NCI-H2171 treated with DMSO at 0.1 percent for 48 hours (cell line): ENCODE results near the gene LRP8.
"Not testable (repeated sequence)": the region's sequence is repeated elsewhere in the genome, so short reads cannot be mapped to it uniquely, and the experiment has no call there.

Experiments used
- DNase-seq: peaks from one replicate; lab custom pipeline; 2025; lab: John Stamatoyannopoulos, UW

Gene LRP8

DNA sequence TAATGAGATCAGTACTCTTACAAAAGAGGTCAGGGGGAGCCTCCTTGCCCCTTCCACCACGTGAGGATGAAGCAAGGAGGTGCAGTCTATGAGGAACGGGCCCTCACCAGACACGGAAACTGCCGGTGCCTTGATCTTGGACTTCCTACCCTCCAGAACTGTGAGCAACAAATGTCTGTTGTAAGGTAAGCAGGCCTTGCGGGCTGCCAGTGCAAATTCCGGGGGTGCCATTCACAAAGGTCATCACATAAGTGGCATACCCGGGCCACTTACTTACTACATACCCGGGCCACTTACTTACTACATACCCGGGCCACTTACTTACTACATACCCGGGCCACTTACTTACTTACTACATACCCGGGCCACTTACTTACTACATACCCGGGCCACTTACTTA, 44.7 kb downstream of the LRP8 start:
- not testable (repeated sequence) for DNase-seq

DNA sequence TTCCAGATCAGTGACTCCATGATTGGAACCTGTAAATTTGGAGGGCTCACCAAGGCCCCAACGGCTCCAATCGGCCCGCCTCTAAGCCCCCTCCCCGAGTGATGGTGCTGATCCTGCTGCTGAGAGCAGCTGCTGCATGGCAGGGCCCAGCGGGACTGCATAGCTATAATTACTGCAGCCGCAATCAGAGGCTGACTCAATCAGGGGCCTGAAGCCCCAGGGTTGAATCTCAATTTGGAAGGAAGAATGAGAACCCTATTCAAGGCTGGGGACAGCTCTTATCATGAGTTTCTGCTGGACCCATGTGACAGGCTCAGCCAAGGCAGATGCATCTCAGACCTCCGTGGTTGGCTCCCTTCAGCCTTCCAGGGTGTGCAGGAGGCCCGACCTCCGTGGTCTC, 46.7 kb downstream of the LRP8 start:
- no peak for DNase-seq

GRCh38 chr1:53280496-53280895, 47.4 kb downstream of the LRP8 start:
- no peak for DNase-seq

DNA sequence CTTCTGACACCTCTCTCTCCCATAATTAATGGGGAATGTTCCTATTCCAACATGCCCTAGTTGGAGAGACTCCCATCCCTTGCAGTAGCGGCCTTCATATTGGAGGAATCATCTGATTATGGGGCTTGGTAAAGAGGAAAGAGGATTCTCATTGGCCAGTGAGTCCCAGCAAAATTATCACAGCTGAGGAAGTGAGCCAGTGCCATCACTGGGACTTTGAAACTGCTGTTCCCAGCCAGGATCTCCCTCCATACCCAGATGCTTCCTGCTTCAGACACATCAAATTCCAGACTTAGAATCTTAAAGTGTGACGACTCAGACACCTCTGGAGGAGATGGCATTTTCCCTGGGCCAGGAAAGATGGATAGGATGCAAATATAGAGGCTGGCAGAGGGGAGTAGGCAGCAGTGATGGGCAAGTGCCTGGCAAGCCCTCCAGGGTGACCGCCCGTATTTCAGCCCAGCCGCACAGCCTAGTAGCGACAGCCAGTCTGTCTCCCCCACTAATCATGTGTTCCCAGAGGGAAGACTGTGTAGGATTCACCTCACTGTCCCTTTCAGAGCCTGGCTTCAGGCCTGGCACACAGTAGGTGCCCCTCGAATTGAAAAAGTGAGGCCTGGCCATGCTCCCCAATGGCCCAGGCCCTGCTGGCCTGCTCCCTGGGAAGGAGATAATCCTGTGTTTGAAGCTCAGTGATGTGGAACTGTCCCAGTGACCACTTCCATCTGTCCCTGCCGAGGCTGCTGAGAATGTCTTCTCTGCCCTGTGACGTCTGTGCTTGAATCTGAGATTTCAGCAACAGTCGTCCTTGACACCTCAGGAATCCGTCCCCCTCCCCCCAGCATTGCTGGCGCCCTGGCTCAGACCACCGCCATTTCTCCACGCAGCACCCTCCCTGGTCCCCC, 48.3 kb downstream of the LRP8 start:
- no peak for DNase-seq

GRCh38 chr1:53278298-53278725, 49.6 kb downstream of the LRP8 start:
- peak; percentile 62 for DNase-seq

DNA sequence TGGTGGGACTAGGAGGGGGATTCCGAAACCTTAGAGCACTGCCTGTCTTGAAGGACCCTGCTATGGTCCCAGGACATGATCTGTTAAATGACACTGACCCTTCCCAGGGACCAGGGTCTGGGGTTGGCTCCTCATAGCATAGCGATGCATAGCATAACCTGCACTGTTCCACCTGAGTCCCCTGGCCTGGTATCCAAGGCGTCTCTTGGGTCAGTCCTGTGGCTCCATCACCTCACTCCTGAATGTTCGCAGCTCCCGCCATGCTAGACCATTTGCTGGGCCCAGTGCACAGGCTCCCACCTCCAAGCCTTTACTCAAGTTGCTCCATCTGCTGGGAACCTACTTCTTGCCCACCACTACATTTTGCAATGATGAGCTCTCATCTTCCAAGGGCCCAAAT, 50.5 kb downstream of the LRP8 start:
- DNase-seq: no peak

- DNase-seq: no peak
Measured at GRCh38 chr1:53276902-53277281, 51.0 kb downstream of the LRP8 start.

DNA sequence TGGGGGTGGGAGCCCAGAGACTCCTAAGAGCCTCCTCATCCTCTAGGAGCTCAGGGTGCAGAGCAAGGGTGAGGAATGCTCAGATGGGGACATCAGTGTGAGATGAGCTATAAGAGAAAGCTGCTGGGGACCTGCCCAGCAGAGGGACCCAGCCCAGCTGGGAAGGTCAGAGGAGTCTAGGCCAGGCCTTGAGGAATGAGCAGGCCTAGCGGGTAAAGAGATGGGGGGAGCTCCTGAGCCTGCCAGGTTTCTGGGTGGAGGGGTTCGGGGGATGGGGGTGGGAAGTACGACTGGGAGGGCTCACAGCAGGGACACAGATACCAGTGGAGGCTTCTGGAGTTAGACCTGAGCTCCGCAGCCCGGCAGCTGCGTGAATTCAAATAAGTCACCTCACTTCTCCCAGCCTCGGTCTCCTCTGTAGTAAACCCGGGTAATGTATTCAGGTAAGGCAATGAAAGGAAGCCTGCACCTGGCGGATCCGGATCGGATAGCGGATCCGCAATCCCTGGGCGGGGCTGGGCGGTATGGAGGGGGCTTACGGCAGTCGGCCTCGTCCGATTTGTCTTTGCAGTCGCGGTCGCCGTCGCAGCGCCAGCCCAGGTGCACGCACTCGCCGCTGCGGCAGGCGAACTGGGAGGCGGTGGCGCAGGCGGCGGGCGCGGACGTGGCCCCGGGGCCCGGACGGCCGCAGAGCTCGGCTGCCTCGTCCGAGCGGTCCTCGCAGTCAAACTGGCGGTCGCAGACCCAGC, 51.5 kb downstream of the LRP8 start:
- no peak for DNase-seq

- no peak for DNase-seq
Measured at GRCh38 chr1:53275566-53275965, 52.3 kb downstream of the LRP8 start.

DNA sequence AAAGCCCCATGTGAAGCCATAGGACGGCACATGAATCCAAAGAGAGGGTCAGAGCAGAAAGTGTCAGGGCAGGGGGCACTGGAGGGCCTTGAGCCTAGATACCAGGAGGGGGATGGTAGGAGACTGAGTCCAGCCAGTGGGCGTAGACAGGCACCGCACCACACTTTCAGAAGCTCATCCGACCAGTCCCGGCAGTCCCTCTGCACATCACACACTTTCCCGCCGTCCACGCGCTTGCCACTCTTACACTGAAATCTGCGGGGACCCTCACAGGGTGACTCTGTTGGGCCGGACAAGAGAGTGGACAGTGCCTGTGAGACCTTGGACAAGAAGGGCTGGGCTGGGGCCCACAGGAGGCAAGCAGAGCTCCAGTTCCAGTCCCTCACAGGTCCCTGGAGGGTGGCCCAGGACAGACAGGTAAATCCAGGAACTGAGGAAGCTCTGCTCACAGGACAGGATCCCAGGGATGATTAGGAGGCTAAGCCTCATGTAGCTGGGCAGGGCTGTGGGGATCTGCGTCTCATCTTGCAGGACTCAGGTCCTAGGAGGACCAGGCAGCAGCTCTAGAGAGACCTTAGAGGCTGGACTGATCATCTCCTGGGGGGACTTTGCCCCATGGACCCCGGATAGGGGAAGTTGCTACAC, 53.2 kb downstream of the LRP8 start:
- no peak for DNase-seq

DNA sequence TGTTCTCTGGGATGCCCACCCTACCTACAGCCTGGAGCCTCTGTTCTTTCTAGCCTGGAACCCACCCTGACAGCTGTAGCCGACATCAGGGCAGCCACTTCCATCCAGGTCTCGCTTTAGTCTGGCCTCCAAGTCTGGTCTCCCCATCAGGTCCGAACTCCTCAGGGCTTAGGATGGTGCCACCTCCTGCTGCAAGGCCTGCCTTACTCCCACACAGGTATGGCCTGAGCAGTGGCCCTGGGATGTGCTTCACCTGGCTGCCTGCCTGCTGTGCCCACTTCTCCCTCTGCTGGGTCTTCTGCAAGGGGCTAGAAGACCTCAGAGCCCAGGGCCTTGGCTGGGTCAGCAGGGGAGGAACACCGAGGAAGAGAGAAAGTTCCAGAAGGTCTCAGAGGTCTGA, 53.8 kb downstream of the LRP8 start:
- DNase-seq: no peak

DNA sequence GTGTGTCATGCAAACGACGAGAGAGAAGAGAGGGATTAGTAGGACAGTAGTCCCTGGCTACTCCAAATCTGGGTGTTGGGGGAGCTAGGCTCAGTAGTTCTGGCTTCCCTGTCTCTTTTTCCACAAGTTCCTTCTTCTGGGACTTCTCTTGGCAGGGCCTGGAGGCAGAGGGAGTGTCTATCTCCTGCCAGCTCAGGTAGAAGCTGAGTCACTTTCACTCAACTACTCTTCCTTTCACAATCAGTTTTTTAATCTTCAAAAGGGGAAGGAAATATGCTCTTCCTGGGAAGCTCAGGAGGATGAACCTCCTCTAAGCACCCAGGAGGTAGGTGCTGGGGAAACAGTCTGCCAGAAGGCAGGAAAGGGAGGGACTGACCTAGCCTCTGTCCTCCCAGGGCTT, 54.3 kb downstream of the LRP8 start:
- no peak for DNase-seq

GRCh38 chr1:53272349-53272748, 55.5 kb downstream of the LRP8 start:
- DNase-seq: no peak

- DNase-seq: no peak
Measured at GRCh38 chr1:53271446-53272090, 56.3 kb downstream of the LRP8 start.

DNA sequence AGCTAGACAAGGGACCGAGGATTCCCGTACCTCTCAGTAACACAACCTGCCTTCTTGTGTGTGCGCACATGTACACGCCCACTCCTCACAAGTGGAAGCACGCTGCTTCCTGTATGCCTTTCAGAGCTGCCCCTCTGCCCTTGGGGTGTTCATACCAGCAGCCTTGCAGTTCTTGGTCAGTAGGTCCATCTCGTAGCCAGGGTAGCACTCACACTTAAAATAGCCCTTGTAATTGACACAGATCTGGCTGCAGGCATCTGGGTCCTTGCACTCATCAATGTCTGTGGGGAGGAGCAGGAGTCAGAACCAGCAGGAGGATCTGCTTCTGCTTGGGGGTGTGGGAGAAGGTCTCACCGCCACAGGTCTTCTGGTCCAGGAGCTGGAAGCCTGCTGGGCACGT, 57.0 kb downstream of the LRP8 start:
- DNase-seq: no peak

DNA sequence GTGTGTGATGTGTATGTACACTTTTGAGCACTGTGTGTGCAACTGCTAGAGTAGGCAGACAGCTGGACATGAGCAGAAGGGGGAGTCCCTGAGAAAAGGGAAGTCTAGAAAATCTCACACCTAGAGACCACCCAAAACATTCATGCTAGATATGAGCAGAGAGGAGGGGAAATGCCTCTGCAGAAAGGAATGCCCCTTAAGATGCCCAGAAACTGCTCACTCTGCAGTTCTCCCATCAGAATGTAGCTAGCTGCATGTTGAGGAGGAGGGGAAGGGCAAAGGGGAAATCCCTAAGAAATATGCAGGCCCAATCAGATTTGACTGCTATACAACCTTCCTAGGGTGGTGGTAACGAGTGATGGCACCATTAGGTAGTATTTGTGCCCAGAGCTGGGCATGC, 57.8 kb downstream of the LRP8 start:
- DNase-seq: no peak

- DNase-seq: no peak
Measured at GRCh38 chr1:53267761-53268160, 60.1 kb downstream of the LRP8 start.

GRCh38 chr1:53266038-53266437, 61.8 kb downstream of the LRP8 start:
- peak; percentile 8 for DNase-seq

DNA sequence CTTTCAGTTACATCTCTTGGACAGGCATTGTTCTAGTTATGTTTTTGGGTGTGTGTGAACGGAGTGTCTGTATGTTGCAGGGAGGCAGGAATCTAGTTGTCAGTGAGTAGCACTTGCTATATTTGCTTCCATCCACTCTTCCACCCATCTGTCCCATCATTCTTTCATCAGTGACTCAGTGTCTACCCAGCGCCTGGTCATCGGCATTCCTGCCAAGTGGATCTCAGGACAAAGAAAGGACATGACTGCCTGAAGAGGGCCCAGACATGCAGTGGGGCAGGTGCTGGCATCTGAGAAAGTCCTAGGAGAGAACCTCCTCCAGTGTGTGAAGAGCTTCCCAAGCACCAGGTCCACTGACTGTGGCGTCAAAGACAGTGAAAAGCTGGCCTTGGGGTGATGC, 62.3 kb downstream of the LRP8 start:
- no peak for DNase-seq

- DNase-seq: no peak
Measured at GRCh38 chr1:53264048-53264447, 63.8 kb downstream of the LRP8 start.

- no peak for DNase-seq
Measured at GRCh38 chr1:53262000-53262399, 65.9 kb downstream of the LRP8 start.

DNA sequence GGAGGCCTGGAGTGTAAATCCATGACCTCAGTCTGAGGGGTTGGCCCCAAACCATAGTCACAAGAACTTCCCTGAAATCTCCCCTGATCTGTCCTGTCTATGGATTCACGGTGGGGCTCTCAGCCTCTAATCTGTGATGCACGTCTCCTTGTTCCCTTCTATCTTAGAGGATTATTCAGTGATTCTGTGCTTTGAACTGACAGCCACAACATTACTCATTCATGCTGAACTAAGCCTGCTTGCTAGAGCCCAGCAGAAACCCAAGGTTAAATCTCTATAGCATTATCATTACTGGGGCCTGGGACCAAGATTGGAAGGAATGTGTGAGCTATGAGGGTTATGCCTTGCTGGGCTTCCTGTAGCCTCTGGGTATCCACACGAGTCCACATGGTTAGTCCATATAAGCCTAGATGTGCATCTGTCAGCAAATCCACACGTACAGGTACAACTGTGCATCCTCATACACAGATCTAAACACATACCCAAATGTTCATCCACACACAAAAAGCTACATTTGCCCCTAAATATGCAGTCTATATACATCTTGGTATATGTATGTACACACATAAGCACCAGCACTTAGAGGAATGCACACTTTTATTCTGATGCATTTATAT, 67.1 kb downstream of the LRP8 start:
- DNase-seq: no peak
